Activated T-helper 9 cell treated with anti-CD3 and anti-CD28 coated beads, Interleukin-2, amount 50 U/mL, for 16 hours (primary cell): ENCODE measurements around the gene CDCA8.
"Not testable (repeated sequence)": the region's sequence is repeated elsewhere in the genome, so short reads cannot be mapped to it uniquely, and the experiment has no call there.

Experiments used
- DNase-seq: peaks from one replicate; pipeline ENCODE4 v3.0.0-alpha.2; 2020; ENCODE audit warnings: low read depth

The CDCA8 gene

DNA sequence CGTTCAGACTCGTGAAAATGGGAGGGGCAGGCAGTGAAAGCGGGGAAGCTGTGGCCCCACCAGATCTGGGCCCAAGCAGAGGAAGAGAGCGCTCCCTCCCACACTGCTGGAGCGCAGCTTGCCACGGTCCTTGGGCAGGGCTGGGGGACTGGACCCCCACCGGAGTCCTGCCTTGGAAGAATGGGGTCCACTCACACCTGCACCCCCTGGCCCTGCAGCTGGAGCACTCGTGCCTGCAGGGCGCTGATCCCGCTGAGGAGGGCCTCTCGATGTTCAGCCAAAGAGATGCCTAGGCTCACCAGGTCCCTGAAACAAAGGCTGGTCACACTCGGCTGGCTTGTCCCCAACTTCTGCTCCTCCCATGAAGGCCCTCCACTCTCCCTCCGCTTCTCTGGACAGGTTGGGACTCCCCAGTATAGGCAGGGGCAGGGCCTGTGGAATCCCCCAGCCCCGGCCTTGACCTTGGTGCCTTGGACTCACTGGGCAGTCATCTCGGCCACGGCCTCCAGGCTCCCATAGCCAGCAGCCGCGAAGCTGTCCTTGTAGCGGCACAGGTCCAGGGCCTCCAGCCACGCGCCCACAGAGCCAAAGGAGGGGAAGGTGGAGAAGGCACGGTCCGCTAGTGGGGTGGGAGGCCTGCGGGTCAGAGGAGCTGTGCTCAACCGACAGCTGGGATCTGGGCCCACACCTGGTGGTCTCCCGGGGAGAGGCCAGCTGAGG is 26.0 kb downstream of the CDCA8 start:
- no peak for DNase-seq

DNA sequence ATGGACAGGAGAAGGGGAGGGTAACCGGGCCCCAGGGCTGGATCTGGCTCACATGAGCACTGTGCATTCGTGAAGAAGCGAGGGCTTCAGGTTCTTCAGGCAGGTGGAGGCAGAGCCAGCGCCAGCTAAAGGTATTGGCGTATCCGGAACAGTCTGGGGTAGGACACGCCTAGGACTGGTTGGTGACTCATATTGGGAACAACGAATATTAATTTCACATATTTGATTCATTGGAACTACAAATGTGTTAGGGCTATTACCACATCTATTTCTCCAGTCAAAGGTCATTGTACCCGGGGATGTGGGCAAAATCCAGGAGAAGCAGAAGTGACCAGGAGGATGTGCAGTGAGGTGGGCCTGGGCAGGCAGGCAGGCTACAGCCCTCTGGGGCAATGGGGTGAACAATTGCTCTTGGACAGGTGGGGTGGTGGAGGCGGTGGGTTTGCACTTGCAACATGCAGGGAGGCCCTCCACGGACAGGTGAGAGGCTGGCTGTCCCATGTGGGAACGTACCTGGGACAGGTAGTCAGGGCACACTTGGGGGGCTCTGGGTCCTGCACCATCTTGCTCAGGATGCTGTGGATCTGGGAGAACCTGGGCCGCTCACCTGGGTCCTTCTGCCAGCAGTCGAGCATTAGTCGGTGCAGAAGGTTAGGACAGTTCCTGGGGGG is 26.7 kb downstream of the CDCA8 start:
- DNase-seq, result no peak

DNA sequence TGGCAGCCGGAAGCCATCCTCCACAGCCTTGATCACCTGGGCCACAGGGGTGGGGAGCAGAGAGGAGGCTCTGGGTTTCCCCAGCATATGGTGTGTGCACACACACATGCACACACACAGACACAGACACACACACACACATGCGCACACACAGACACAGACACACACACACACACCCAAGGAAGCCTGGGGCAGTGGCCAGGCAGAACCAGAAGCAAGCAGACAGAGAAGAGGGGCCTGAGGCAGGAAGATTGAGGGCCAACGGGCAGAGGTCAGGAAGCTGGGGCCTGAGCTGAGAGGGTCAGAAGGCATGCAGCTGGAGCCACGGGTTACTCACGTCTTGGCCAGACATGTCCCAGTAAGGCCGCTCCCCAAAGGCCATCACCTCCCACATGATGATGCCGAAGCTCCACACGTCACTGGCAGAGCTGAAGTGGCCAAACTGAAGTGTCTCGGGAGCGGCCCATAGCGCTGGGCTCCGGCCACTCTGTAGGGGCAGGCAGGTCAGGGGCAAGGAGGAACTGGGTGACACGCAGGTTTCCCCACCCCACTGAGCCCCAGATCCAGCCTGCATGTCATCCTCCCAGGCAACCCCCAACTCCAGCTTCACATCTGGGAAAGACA is 27.4 kb downstream of the CDCA8 start:
- DNase-seq, result no peak

DNA sequence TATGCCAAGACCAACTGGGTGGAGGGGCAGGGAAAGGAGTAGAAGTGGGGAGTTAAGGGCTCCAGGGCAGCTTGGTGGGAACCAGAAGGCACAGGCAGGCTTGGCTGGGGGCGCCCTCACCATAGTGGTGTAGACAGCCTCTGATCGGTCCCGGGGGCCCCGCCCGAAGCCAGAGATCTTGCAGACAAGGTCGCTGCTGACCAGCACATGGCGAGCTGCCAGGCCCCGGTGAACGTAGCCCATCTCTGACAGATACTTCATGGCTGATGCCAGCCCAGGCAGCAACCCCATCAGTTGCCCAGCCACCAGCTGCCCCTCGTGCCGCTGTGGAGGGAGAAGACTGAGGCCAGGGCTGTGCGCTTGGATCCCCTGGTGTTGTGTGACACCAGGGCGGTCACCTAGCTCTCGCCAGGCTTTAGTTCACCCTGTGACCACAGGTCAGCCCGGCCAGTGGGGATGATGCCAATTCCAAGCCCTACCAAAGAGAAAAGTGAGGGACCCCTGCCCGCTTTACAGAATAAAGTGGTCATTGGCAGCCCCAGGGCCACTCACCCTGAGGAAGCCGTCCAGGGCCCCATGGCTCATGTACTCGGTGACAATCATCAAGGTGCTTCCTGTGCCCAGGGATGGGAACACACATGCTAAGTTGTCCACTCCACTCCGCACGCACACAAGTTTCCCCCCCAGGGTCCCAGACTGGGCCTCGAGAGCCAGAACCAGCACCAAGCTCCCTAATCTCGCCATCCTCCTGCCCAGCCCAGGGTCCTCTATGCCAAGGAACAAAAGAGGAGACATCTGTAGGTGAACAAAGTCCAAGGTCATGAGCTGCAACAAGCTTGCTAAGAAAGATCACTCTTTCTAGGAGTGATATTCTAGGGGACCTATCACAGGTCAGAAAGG is 28.2 kb downstream of the CDCA8 start:
- no peak for DNase-seq

DNA sequence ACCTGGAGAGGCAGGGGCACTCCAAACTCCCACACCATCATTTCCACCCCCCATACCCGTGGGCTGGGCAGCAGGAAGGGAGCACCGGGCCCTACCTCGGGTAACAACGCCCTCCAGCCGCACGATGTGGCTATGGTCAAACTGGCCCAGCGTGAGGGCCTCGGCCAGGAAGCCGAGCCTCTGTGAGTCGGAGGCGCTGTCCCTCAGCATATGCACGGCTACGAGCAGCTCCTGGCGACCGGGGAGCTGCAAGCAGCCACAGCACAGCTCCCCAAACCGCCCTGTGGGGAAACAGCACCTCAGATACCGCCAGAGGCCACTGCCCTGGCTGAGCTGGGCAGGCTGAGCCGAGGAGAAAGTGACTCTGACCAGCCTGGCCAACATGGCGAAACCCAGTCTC is 29.2 kb downstream of the CDCA8 start:
- DNase-seq, result no peak

DNA sequence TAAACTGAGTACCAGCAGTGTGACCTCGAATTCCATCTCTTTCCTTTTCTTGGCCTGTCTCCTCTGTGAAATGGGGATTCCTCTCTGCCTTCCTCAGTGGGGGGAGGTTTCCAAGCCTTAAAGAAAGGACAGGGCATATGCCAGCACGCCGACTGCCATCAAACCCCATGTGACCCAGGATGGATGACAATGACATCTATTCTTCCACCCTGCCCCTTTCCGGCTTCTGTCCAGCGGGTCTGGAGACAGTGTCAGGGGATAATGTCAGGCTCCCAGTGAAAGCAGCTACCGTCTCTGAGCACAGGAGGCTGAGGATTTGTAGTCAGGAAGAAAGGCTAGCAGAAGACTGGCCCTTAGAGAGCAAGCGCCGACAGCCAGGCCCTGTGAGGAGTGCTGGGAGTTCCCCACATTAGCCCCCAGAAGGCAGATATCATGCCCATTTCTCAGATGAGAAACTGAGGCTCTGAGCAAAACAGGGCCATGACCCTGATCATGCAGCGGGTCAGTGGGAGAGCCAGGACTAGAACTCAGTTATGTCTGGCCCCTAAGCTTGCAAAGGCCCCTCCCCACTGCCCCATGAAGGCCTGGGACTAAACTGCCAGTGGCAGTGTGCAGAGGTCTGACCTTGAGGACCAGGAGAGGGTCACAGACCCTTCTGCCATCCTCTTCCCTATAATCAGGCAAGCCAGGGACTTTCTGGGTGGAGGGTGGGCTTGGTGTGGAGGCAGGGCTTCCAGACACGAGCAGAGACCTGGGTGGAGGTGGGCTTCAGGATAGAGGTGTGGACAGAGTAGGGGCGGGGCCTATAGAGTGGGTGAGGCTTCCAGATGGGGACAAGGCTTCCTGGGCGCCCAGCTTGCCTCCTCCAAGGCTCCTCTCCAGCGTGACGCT is 30.1 kb downstream of the CDCA8 start:
- DNase-seq, result no peak

DNA sequence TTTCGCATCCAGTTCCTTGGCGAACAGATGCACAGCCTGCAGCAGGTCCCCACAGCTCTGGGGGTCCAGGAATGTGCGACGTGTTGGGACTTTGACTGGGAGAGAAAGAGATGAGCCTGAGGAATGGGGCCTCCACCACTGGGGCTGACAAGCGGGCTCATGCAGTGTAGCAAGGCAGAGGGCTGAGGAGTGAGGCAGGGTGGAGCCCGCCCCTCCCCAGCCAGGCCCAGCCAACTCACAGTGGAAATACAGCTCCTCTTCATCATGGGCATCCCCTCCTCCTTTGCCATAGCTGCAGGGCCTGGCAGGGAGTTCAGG is 30.7 kb downstream of the CDCA8 start:
- no peak for DNase-seq

DNA sequence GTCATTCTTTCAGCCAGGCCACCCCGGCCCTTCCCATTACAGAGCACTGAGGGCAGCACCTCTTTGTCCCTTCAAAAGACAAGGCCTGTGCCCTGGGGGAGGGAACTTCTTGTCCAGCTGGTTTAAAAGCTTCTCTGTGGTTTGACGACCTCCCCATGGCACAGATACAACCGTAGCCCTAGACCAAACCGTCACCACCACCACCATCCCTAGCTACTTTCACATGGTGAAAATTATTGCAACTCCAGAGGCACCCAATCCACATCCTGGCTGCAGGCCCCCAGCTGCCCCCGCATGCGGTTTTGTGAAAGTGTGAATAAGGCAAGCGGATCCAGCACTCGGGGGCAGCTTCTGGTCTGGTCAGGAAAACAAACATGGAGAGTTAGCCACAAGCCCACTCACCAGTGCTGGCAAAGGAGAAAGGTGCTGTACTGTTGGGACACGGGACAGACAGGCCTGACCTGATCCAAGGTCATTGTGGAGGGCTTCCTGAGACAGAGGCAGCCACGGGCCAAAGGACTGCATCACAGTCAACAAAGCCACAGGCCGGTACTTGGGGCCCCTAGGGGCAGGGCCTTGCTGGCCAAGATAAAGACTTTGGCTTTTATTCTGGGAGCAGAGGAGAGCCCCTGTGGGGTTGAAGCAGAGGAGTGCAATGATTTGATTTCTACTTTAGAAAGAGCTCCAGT is 31.2 kb downstream of the CDCA8 start:
- no peak for DNase-seq

DNA sequence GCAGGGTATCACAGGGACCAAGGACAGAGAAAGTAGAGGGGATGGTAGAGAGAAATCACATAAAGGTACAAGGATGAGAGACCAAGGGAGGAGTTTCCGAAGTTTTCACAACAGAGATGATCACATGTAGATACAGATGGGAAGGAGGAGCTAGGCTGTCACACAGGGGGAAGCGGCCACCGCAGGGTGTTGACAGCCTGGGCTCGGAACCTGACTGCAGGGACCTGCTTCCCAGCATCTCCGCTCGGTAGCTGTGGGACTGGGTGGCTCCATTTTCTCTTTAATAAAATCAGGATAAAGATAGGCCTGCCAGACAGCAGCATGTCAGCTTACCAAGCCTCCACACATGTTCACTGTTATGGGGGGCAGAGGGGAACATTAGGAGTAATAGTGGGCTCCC is 32.3 kb downstream of the CDCA8 start:
- no peak for DNase-seq

DNA sequence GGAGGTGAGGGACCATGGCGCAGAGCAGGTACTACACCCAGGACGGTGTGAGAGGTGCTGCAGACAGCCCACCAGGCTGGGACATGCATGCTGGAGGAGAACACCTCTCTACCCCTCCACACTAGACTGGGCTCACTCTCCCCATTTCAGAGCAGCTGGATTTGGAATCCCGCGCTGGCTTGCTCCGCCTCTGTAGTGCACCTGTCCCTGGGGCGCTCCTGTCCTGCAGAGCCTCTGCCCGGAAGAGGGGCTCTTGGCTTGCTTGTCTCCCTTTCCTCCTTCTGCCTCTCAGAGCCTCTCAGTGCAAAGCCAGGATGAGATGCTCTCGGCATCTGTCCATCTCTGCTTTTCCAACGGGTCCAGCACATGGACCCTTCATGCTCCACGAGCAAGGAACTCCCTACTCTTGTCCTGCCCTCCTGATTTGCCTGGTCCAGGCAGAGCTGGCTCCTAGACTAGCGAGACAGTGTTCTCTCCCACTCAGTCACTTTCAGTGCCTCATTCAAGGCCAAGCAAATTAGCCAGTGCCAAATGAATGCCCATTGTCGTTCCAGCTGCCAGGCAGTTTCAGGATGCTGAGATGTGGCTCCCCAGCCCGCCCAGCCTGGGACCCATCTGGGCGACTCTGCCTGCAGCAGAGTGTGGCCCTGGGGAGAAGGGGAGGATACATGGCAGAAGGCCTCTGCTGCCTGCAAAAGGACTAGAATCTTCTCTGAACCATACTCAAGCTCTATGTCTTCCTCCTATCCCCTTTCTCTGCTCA is 33.7 kb downstream of the CDCA8 start:
- no peak for DNase-seq

DNA sequence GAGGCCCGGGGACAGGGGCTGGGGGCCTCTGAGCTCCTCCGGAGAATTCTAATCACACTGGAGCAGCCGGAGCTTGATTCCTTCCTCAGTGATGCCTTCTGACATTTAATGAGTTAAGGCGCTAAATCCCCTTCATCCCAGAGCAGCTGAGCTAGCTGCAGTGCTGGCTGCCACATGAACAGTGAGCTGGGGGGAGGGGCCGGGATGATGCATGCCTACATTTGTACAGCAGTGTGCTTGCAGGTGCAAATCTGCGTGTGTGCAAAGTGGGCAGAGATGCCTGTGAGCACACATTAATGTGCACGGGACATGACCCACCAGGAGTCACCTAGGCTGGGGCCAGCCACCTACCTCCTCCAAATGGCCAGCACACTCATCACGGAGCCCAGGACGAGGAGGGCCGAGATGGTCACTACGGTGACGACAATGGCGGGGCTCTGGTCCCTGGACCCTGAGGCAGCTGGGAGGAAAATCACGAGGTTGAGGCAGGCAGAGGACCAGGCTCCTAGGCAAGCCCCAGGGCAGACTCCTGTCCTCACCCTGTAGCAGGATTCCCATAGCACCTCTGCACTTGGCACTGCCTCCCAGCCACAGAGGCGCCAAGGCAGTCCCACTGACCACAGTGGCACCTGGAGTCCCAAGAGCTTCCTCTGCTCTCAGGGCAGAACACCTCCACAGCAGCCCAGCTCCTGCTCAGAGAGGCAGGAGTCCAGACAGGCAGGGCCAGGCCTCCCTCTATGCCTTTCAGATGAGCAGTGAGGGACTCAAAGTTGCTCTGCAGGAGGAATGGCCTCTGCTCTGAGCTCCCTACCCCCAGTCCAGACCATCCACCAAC is 34.7 kb downstream of the CDCA8 start:
- DNase-seq, result no peak

DNA sequence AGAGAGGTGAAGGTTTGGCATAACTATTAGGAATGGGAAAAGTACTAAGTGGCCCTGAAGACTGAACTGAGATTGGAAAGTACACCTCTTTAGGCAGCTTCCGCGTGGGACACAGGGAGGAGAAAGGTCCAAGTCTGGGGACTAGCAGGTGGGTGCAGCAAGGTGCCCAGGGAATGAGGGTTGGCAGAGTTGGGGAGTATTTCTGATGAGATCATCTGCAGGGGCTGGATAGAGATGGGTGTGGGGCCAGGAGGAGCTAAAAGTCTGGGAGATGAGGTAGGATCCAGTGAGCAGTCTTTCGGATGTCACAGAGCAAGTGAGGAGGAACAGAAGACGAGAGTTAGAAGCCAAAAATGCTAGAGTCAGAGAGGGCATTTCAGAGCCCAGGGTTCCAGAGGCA is 36.1 kb downstream of the CDCA8 start:
- no peak for DNase-seq

DNA sequence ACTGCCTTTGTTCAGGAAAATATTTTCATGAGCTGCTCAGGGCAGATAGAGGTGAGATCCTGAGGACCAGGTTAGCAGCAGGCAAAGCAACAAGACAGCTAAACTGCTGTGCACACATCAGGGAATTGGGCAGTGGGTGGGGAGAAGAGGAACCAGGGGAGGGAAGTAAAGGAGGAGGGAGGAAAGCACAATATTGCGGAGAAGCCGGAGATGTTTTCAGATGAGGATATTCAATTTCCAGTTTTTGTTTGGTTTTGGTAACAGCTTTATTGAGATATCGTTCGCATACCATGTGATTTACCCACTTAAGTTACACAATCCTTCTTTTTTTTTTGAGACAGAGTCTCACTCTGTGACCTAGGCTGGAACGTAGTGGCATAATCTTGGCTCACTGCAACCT is 38.1 kb downstream of the CDCA8 start:
- DNase-seq, result no peak

DNA sequence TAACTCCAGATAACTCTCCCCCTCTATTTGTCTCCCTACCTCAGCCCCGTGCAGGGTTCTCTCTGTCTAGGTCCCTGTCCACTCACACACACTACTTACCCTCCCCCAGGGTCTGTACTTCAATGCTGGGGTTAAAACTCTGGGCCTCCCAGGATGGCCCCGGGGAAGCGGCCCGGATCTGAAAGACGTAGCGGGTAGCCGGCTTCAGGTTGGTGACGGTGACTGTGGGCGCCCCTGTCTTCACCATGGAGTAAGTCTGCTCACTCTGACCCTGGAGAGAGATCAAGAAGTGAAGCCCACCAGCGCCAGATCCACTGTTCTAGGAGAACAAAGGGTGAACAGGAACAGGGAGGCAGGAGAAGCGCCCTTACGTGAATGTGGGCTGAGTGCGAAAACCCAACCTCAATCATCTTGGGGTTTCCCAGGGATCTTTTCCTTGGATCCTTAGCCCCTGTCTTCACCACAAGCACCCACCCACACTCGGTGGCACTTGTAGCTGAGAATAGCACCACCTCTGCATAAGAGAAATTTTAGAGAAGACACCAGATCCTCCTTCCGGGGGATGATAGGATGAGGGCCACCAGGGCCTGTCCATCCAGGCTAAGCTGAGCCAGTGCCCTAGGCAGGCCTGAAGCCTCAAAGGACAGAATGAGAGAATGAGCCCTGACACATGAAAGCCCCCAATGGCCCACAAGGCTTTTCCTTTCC is 39.1 kb downstream of the CDCA8 start:
- DNase-seq, result no peak

DNA sequence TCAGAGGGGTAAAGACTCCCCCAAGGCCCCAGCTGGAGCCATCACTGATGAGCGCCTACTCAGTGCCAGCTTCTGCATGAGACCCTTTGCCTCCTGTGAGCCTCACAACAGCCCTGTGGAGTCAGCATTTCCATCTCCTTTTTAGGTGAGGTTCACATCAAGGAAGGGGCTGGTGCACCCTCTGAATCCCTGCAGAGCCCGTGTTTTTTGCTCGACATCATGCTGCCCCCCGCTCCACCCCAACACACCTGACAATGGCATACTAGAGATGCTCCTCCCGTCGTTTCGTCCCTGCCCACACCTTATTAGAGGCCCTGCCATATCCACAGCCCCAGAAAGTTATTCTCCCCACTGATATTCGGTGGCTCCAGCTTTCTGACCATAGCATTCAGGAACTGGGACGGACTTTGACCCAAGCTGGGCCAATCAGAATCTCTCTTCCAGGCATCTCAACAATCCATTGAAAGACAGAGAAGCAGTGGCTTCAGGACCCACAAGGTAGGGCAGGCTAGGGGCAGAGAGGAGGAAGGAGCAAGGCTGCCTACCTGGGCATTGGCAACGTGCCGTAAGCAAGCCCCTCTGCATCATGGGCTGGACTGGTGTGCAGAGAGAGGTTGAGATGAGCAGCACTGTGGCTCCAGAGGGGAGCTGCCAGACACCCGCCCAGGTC is 39.9 kb downstream of the CDCA8 start:
- no peak for DNase-seq

DNA sequence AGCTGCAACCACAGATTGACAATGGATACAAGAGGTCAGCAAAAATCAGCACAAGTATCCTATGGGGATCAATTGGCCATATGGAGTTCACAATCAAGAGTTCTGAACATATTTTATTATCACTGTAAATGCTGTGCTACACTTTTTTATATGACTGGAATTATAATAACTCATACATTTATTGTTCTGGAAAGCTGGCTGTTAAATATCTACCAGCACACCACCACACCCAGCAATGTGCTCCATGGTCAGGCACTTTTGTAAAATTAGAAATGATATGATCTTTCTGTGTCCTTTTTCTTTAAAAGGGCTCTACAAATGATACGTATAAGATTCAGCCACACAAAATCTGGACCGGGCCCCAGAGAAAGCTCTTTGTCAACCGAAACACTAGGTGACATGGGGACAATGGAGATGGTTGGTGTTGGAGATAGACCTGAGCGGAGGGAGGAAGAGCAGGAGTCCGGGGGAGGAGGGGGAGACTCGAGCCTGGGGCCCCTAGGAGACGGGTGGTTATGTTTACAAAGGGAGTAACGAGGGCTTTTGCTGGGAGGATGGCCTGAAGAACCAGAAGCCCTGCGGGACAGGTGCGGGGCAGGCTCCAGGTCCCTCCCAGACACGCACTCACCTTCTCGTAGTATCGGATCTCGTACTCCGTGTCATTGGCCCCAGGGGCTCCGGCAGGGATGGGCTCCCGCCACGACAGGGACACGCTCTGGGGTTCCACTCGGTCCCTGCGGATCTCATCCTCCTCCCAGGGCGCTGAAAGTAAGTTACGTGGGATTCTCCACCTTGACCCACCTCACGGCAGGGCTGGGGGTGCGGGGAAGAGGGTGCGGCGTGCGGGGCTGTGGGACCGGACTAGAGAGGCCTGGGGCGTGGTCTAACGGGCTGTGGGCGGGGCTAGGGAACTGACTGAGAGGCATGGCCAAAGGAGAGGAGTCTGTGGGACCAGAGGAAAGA is 42.6 kb downstream of the CDCA8 start:
- no peak for DNase-seq

DNA sequence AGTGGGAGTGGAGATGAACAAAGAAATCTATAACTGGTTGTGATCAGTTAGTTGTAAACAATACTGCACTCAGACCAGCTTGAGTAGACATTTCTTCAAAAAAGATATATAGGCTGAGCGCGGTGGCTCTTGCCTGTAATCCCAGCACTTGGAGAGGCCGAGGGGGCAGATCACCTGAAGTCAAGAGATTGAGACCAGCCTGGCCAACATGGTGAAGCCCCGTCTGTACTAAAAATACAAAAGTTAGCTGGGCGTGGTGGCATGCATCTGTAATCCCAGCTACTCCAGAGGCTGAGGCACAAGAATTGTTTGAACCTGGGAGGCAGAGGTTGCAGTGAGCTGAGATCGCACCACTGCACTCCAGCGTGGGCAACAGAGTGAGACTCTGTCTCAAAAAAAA is 45.7 kb downstream of the CDCA8 start:
- DNase-seq, result not testable (repeated sequence)
